ENCODE data around the gene PSTPIP1.

PSTPIP1 gene

DNA sequence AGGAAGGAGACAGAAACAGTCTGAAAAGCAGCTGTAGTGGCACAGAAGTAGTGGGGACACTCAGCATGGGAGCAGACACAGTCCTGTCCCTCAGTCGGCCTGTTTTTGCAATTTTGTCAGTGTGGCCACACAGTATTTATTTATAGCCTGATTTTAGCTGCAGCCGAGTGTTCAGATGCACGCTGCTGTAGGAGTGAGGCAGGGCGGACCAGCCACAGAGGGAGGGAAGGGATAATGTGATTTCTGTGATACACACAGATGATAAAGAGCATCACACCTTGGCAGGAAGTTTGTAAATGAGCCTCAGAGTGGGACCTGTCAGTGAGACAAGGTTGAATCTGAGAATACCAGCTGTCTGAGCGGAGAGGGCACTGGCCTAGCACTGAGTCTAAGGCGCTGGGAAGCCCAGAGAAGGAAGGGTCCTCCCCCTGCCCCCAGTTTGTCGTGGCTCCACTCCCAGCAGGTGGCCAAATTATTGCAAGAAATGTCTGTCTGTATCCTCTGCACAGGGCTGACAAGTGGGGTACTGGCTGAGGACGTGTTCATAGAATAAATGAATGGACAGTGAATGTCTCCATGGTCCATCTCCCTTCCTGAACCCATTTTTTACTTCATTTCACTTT lies 3.8 kb downstream of the PSTPIP1 start:
- no peak for DNase-seq (ENCODE audit: low spot score)

DNA sequence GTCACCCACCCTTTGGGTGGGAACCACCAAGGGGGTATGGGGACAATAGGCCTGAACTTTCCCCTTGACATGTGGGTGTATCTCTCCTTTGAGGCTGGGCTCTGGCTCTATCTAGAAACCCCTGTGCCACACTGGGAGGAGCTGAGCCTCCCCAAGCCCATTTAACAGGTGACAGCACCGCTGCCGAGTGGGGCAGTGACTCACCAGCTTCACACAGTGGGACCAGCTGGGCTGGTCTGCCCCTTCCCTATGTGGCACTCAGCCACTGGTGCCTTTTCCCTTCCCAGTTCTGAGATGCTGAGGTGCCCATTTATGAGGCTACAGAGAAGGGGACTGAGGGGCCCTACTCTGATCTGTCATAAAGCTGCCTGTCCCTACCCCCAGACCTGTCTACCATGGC lies 5.1 kb downstream of the PSTPIP1 start:
- no peak for DNase-seq (ENCODE audit: low spot score)

DNA sequence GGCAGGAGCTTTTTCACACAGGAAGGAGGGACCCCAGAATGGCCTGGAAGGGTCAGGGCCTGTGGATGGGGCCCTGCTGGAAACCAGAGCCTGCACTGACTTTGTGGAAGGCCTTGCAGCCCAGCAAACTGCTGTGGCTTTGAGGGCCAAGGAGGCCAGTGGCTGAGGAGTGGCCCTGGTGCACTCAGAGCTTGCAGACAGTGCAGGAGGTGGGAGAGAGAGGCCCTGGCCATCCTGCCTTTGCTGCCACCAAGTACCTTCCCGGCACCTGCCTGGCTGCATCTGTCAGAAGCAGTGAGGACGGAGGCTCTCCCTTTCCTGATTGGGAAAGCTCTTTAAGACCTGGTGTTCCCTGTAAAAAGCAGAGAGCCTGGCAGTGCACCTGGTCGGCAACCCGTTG lies 6.4 kb downstream of the PSTPIP1 start:
- DNase-seq (ENCODE audit: low spot score) = no peak

DNA sequence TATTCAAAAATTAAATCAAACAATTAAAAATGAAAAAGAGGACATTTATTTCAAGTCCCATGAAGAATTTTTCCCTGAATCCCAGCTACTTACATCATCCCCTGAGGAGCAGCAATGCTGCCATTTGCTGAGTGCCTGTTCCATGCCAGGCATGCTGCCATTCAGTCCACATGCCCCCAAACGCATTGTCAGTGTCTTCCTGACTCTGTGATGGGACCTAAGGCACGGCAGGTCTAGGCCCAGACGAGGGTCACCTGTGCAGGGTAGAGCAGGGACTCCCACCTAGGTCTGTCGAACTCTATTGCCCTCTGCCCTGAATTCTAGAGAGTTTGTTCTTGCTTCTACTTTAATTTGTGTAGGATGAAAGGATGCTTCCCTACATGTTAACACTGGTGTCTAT lies 7.0 kb downstream of the PSTPIP1 start:
- no peak for DNase-seq (ENCODE audit: low spot score)

DNA sequence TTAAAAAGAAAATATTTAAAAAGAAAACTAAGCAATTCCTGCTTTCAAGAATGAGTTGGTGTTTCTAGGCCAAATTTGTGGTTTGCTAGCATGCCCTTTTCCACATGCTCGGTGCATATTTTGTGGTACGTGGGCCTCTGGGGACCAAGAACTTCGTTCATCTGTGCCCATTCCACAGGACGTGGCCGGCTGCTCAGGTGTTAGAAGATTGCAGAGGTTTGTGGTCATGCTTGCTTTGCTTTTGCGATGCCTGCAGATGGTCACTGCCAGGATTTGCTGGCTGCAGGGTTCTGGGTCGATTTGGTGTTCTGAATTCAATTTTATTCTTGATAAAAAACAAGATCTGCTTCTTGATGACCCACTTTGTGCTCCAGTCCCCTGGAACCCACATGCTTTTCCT lies 7.5 kb downstream of the PSTPIP1 start:
- DNase-seq (ENCODE audit: low spot score) = no peak

DNA sequence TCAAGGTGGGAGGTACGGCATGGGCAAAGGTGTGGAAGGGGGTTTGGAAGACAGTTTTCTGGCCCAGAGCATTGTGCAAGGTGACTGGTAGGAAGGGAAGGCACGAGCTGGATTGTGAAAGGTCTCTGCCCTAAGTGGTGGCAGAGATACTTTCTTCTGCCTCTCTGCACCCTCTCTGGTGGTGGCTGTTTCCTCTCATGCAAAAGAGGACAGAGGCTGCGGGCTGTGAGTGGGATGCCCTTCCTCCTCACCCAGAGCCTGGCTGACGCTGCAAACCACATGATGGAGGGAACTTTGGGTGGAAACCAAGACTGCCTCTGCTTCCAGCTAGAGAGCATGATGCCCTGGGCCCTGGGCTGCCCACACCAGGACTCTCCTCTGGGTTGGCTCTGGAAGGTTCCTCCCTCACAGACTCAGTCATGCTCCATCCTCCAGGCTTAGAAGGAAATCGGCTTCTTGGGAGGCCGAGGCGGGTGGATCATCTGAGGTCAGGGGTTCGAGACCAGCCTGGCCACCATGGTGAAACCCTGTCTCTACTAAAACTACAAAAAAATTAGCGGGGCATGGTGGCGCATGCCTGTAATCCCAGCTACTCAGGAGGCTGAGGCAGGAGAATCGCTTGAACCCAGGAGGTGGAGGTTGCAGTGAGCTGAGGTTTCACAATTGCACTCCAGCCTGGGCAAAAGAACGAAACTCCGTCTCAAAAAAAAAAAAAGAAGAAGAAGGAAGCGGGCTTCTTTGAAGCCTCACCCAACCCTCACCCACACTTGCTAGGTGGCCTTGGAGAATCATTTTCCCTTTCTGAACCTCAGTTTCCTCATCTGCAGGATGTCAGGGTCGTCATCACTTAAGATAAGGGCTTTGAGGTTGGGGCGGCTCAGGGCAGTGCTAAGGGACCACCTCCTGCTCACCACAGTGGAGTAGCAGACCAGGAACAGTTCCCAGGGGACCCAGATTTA lies 8.3 kb downstream of the PSTPIP1 start:
- DNase-seq (ENCODE audit: low spot score) = peak; percentile 76

DNA sequence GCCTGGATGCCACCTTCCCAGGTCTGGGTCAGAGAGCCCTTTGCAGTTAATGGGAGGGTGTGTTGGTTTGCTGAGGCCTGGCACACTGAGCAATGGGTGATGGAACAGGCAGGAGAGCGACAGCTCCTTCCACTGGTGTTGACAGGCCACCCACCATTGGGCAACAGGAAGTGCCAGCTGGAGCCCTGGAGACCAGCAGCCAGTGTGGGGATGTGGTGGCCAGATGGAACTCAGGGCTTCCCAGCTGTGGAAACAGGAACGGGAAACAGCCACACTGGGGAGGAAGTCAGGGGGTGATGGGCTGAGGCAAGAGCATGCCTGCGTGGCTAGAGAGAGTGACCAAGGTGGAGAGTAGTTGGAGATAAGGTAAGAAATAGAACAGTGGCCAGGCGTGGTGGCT lies 9.3 kb downstream of the PSTPIP1 start:
- DNase-seq (ENCODE audit: low spot score) = peak; percentile 54

DNA sequence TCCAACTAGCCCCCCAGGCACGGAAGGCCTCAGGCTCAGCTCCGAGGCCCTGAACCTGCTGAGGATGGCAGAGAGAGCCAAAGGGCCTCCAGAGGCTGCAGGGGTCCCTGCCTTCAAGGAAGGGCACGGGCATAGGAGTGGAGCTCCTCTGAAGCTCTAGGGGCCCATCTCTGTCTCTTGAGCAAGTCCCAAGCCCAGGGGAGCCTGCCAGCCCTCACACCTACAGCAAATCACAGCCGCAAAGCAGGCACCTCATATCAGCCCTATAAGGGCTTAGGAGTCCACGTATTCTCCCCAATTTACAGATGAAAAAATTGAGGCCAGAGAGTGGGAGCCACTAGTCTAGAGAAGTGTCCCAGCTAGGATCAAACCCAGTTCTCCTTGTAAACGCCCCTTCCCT lies 14.2 kb downstream of the PSTPIP1 start:
- DNase-seq (ENCODE audit: low spot score) = no peak

DNA sequence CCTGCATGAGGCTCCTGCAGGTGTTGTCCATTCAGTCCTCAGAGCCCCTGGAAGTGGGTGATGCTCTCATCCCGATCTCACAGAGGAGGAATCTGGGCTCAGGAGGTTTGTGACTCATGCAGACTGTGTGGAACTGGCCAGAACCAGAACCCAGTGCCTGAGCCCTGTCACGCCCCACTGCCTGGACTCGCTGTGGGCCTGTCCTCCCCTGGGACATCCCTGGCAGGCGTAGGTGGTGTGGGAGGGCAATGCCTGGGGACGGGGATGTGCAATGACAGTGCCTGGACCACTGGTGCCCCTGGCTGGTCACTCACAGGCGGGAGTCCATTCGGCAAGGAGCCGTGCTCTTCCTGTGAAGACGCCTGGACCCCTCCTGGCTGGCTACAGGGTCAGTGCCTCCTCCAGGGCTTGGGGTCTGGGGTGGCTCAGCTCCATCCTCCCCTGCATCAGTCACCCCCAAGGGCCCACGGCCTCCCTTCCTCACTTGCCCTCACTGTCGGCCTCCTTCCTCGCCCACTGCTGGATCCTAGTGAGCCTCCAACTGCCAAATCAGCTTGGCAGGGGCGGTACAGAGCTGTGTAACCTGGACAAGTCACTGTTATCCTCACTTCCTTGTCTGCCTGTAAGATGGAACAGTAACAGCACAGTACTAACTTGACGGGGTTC lies 14.9 kb downstream of the PSTPIP1 start:
- DNase-seq (ENCODE audit: low spot score) = no peak

DNA sequence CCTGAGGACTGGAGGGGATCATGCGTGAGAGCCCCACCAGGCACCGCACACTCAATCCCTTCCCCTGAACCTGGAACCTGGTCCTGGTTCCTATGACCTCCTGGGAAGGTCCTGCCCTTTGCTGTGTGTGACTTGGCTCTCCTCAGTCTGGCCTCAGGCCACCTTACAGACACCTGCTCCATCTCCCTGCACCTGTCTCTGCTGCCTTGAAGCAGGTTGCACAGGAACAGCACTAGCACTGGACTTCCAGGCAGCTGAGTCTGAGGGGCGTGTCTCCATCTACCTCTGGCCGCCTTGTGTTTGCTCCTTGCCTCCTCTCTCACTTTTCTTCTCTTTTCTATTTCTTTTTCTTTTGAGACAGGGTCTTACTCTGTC lies 15.4 kb downstream of the PSTPIP1 start:
- DNase-seq (ENCODE audit: low spot score) = no peak

DNA sequence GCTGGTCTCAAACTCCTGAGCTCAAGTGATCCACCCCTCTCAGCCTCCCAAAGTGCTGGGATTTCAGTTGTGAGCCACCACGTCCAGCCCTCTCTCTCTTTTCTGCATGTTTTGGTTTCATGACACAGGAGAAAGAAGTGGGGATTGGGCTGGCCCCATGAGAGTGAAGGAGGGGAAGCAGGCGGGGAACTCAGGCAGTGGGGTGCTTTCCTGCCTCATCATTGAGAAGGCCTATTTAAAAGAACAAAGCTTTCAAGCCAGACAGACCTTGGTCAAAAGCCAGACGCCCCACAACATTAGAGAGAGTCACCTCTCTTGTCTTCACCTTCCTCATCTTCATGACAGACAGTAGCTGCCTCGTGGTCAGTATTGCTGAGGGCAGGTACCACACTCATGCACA lies 15.9 kb downstream of the PSTPIP1 start:
- no peak for DNase-seq (ENCODE audit: low spot score)

DNA sequence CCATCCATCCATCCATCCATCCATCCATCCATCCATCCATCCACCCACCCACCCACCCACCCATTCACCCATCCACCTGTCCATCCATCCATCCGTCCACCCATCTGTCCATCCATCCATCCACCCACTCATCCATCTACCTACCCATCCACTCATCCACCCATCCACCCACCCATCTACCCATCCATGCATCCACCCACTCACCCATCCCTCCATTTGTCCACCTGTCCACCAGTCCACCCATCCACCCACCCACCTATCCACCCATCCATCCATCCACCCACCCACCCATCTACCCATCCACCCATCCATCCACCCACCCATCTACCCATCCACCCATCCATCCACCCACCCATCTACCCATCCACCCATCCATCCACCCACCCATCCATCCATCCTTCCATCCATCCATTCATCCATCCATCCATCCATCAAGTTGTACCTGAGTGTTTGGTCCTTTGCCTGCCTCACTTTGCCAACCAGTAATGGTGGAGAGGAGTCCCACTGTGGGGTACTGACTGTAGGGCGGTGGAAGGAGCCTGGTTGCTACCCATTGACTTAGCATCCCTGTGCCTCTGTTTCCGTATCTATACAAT lies 17.3 kb downstream of the PSTPIP1 start:
- DNase-seq (ENCODE audit: low spot score) = no peak

DNA sequence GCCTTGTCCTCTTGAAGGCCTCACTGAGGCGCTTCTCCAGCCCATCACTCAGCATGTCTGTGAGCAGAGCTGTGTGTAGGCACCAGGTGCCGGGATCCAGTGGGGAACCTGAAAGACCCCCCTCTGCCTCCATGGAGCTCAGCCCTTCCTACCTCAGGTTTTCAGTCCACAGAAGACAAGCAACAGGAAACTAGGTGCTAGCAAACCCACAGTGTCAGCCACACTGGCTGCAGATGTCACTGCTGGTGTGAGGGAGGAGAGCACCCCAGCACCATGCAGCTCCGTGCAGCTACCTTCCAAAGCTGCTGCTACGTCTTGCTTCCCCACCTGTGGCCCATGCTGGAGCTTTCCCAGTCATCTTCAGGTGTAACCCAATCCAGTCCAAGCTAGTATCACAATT lies 17.9 kb downstream of the PSTPIP1 start:
- no peak for DNase-seq (ENCODE audit: low spot score)

DNA sequence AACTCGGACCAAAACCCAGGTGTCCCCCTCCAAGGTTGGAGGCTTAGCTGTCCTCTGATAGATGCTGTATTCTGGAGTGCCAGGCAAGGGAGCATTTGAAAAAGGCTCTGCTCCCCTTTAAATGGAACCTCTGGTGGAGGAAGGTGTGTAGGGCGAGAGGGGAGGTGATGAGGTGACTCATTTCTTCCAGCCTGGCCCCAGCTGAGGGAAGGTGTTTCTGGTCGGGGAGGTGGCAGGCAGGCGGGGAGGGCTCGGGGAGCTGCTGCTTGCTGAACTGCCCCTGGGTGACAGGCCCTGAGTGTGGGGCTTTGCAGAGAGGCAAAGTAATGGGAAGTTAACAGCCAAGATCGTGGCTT lies 18.8 kb downstream of the PSTPIP1 start:
- DNase-seq (ENCODE audit: low spot score) = no peak

DNA sequence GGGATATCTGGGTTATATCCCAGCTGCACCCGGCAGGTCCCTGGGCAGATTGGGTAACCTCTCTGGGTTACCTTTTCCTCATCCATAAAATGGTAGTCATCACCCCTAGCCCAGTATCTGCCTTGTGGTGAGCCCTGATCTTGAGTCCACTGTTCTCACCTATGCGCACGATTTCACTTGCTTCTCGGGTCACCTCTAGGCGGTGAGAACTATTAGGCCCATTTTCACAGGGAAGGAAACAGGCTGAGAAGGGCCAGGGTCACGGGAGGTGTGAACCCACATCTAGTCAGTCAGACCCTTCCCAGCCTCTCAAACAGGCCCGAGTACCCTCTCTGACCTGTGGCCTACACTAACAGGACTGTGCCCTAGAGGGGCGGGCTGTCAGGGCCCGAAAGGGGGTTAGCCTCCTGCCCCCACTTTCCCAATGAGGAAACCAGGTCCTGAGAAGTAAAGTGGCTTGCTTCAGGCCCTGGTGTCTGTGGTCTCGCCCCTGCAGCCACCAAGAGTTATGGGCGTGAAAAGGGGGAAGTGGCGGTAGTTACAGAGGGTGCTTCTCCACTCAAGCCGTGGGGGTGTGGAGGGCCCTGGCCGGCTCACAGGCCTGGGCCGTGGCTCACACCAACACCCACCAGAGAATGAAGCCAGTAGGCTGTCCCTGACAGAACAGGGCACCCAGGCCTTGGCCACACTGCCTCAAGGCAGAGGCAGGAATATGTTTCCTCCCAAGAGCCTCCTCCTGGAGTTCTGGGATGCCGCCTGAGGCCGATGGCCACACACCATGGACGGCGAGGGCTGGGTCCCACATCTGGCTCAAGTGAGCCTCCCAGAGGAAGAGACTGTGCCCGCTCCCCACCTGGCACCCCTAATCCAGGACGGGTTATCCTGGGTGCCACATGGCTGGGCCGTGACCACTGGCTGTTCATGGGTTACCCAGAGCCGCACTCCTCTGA lies 19.5 kb downstream of the PSTPIP1 start:
- DNase-seq (ENCODE audit: low spot score) = no peak

DNA sequence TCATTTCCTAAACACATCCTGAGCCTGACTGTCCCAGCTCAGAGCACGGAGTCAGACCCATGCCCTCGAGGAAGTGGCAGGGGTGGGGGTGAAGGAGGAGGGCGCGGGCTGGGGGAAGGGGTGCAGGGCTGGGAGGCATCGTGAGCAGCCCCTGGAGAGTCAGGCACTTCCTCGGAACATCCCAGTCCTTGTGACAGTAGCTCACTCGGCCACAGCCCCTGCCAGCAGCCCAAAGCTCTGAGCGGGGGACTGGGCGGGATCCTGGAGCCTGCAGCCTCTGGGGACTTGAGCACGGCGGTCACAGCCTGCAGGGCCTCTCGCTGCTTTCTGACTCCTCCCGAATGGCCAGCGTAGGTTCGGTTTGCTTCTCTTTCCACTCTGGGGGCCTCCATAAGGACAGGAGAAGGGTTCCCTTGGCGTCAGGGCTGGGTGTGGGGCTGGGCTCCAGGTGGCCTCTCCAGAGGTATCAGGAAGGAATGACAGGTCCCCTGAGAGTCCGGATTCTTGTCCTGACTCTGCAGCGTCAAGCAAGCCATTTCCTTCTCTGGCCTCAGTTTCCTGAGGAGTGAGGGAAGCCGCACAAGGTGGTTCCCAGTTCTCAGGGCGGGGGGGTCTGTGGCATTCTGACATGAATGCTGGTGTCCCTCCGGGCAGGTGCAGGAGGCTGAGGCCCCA lies 20.9 kb downstream of the PSTPIP1 start:
- no peak for DNase-seq (ENCODE audit: low spot score)

DNA sequence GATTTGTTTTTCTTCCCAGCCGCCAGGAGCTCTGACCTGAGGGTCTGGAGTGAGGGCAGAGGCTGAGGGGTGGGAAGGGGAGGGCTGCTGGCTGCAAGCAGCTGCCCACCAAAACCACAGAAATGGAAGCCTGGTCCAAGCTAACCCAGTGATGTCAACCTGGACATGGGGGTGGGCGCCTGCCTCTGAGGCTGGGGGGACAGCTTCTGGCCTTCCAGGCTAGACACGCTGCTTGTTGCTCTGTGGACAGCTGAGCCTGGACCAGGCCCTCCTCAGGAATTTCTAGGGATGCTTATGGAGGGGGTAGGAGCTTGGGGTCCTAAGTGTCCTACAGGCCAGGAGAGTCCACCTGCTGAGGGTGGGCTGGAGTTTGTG lies 21.4 kb downstream of the PSTPIP1 start:
- no peak for DNase-seq (ENCODE audit: low spot score)

DNA sequence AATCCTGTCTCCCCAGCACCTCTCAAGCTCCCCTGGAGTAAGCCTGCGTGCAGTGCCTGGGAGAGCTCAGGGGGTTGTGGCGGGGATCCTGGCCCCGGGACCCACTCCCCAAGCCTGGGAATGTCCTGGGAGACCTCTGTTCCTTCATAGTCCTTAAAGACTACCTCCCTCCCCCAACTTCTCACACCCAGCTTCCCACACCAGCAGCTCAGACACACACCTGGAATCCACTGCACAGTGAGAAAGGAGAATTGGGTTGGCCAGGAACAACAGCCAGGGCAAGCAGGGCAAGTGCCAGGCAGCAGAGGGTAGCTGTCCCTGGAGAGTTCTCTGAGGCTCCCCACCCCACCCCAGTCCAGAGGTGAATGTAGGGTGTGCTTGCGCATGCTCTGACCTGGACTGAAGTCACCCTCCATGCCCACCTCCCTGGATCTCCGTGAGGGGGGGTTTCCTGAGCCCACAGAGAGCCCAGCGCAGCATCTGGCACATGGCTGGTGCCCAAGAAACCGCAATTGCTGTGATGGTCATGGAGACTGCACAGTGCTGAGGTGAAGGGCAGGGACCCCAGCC lies 22.2 kb downstream of the PSTPIP1 start:
- DNase-seq (ENCODE audit: low spot score) = no peak

DNA sequence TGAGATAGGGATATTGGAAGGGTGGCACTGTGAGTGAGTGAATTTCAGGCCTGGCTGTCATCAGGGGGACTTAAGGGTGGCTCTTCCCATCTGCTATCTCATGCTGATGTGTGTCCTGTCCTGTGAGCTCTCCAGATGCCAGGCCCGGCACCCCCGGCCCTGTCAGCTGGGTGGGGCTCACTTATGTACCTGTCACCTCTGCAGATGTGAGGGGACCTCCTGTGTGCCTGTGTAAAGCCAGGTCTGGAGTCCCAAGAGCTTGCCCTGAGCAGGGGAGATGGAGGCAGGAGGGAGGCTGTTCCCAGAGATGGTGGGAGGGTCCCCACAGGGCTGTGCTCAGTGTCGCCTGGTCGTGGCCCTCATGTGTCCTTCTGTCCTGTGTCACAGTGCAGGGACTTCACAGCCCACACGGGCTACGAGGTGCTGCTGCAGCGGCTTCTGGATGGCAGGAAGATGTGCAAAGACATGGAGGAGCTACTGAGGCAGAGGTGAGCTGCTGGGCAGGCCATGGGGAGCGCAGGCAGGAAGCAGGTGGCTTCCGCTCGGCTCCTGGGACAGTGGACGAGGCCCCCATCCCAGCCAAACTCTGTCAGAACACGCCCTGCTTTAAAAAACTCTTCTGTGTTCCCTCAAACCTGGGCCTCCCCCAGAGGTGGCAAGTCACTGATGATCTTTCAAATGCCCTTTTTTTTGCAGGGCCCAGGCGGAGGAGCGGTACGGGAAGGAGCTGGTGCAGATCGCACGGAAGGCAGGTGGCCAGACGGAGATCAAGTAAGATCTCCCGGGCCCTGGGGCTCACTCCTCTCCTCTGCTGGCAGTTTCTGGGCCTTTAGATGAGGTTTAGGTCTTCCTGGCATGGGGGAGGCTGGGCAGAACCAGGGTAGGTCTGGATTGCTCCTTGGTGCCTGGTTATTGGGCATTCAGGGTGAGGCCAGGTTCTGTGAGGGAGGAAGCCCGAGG lies 23.1 kb downstream of the PSTPIP1 start:
- DNase-seq (ENCODE audit: low spot score) = no peak

All from pons (tissue), 1 donor.